ENCODE data around the gene VASH1. TPM values are rescaled to one million over a fixed set of nuclear protein-coding genes. Genes with fewer than 3 reads are reported as not detected.
A peak's percentile ranks its signal among the peaks of the same experiment; 100 is the strongest.

The VASH1 gene
- total RNA-seq, 6 experiments from 2014 or later = 2.0 to 12.3 (median 4.6) TPM

GRCh38 chr14:76780875-76781647 lies 19.8 kb downstream of the VASH1 start:
- Histone ChIP-seq H3K4me3 (no peak overlapping the region), H3K27ac (no peak overlapping the region), H3K27me3 (no peaks in the 10 kb centered on the region), H3K36me3 (peaks cover 0 to 6% (median 0%) of the 10 kb centered on the region in 4 donors), H3K9me3 (no peaks in the 10 kb centered on the region), H3K4me1 (no peaks in the 10 kb centered on the region)
- intact Hi-C loops (cut with DNase I) = loop anchor here (10.0 kb wide), 2 partner anchors 66 to 76 kb away; no protein-coding TSS in a partner anchor
- peak in 3 of 4 donors; percentile 8 to 28 (median 24) for ATAC-seq
- TF ChIP-seq CTCF (IDR thresholded peaks at IDR 0.05) = no peak
- no peak for TF ChIP-seq POLR2A (IDR thresholded peaks at IDR 0.05)
- WGBS (ENCODE audit: insufficient coverage, low coverage, low lambda C conversion rate, missing lambda C conversion rate) = 58% methylated on average over 5 of the region's 11 CpGs
- no peak for DNase-seq

DNA sequence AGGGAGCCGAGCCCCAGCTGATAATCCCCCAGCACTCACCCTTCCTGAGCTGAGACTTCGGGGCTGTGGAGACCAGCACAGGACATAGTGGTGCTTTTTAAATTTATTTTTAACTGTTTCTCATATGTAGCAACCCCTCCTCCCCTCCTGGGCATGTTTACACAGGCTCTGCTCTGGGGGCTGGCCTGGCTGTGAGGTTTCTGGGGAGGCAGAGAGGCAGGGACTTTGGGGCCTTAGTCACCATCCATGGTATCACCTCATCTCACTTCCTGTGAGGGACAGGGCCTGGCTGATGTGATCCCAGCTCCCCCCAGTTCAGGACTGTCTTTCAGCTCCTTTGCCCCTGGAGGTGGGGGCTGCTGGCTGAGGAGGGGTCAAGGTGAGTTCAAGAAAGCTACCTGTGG lies 20.4 kb downstream of the VASH1 start:
- no CpG with 5 or more reads among the region's 2 CpGs for WGBS (ENCODE audit: insufficient coverage, low coverage, low lambda C conversion rate, missing lambda C conversion rate)
- Histone ChIP-seq H3K27me3 (no peaks in the 10 kb centered on the region), H3K36me3 (peaks cover 0 to 6% (median 0%) of the 10 kb centered on the region in 4 donors), H3K27ac (no peak overlapping the region), H3K4me1 (no peaks in the 10 kb centered on the region), H3K9me3 (no peaks in the 10 kb centered on the region), H3K4me3 (no peak overlapping the region)
- TF ChIP-seq CTCF (IDR thresholded peaks at IDR 0.05) (no peak), POLR2A (IDR thresholded peaks at IDR 0.05) (no peak)
- intact Hi-C loops (cut with DNase I) = loop anchor here (10.0 kb wide), 2 partner anchors 67 to 77 kb away; no protein-coding TSS in a partner anchor
- DNase-seq (no peak), ATAC-seq (no peak)

- no peak overlapping the region for H3K27ac ChIP-seq
- ATAC-seq = no peak
- no peak for DNase-seq
- peaks cover 0 to 7% (median under 1%) of the 10 kb centered on the region in 4 donors for H3K36me3 ChIP-seq
- intact Hi-C loops (cut with DNase I) = loop anchor here (10.0 kb wide), 2 partner anchors 67 to 77 kb away; no protein-coding TSS in a partner anchor
- no peaks in the 10 kb centered on the region for H3K27me3 ChIP-seq
- H3K9me3 ChIP-seq = no peaks in the 10 kb centered on the region
- 59% methylated on average over 5 of the region's 10 CpGs for WGBS (ENCODE audit: insufficient coverage, low coverage, low lambda C conversion rate, missing lambda C conversion rate)
- no peak for TF ChIP-seq POLR2A (IDR thresholded peaks at IDR 0.05)
- TF ChIP-seq CTCF (IDR thresholded peaks at IDR 0.05) = no peak
- no peaks in the 10 kb centered on the region for H3K4me1 ChIP-seq
- H3K4me3 ChIP-seq = no peak overlapping the region
Observed at GRCh38 chr14:76782115-76782884, 21.0 kb downstream of the VASH1 start.

- H3K36me3 ChIP-seq = peaks cover 0 to 14% (median 4%) of the 10 kb centered on the region in 4 donors
- TF ChIP-seq CTCF (IDR thresholded peaks at IDR 0.05) (no peak), POLR2A (IDR thresholded peaks at IDR 0.05) (no peak)
- WGBS (ENCODE audit: insufficient coverage, low coverage, low lambda C conversion rate, missing lambda C conversion rate) = 57% methylated on average over 6 of the region's 9 CpGs
- ATAC-seq (peak in 2 of 4 donors; percentile 2 to 8), DNase-seq (no peak)
- H3K27me3 ChIP-seq = no peaks in the 10 kb centered on the region
- no peak overlapping the region for H3K4me3 ChIP-seq
- no peak overlapping the region for H3K27ac ChIP-seq
- intact Hi-C loops (cut with DNase I) = loop anchor here (10.0 kb wide), 2 partner anchors 68 to 78 kb away; no protein-coding TSS in a partner anchor
- no peaks in the 10 kb centered on the region for H3K9me3 ChIP-seq
- no peaks in the 10 kb centered on the region for H3K4me1 ChIP-seq
Observed at GRCh38 chr14:76782885-76783566, 21.8 kb downstream of the VASH1 start.
